Ureter (tissue), 1 donor: Measurements from ENCODE around the gene DIP2C. TPM values are rescaled to one million over a fixed set of nuclear protein-coding genes. Genes with fewer than 3 reads are reported as not detected.

Experiments used
- DNase-seq: peaks from one replicate; pipeline ENCODE4 v3.0.0-alpha.2; 2020; ENCODE audit warnings: low spot score
- total RNA-seq: library from RNA; stranded (reverse); gene quantifications from one replicate; pipeline ENCODE4 v1.2.4, GENCODE V29; 2023
- donor health status: DM: yes; HTN: yes; CAD: no.

DIP2C gene
- total RNA-seq, 1 donor from 2014 or later = 26.8 TPM

GRCh38 chr10:625751-626711 is 63.4 kb downstream of the DIP2C start:
- DNase-seq = no peak

- no peak for DNase-seq
These were observed 64.2 kb downstream of the DIP2C start for GRCh38 chr10:625333-625696.

GRCh38 chr10:624605-625332 is 64.7 kb downstream of the DIP2C start:
- DNase-seq = no peak

GRCh38 chr10:624312-624604 is 65.2 kb downstream of the DIP2C start:
- no peak for DNase-seq

GRCh38 chr10:623477-624311 is 65.8 kb downstream of the DIP2C start:
- no peak for DNase-seq

- no peak for DNase-seq
These were observed 66.5 kb downstream of the DIP2C start for GRCh38 chr10:623014-623413.

- no peak for DNase-seq
These were observed 67.3 kb downstream of the DIP2C start for GRCh38 chr10:621981-622740.

GRCh38 chr10:621513-621912 is 68.0 kb downstream of the DIP2C start:
- DNase-seq = no peak

GRCh38 chr10:620971-621370 is 68.5 kb downstream of the DIP2C start:
- no peak for DNase-seq

GRCh38 chr10:620417-620816 is 69.1 kb downstream of the DIP2C start:
- DNase-seq = no peak

- no peak for DNase-seq
These were observed 69.8 kb downstream of the DIP2C start for GRCh38 chr10:619710-620109.

GRCh38 chr10:618229-618989 is 71.1 kb downstream of the DIP2C start:
- no peak for DNase-seq

- DNase-seq = no peak
These were observed 72.0 kb downstream of the DIP2C start for GRCh38 chr10:617471-617870.

- DNase-seq = no peak
These were observed 73.8 kb downstream of the DIP2C start for GRCh38 chr10:615583-616152.

- no peak for DNase-seq
These were observed 74.5 kb downstream of the DIP2C start for GRCh38 chr10:614790-615582.

GRCh38 chr10:614139-614711 is 75.2 kb downstream of the DIP2C start:
- DNase-seq = no peak

- peak; percentile 83 for DNase-seq
These were observed 76.0 kb downstream of the DIP2C start for GRCh38 chr10:613271-614138.

- no peak for DNase-seq
These were observed 76.8 kb downstream of the DIP2C start for GRCh38 chr10:612696-613095.
